AG04449 (cell line): Measurements from ENCODE around the gene PTPN14.

Experiments used
- CTCF ChIA-PET: fragments of 350-600 bp; formaldehyde crosslinking; extraction: SDS; loops from one replicate; lab custom pipeline; 2021; ENCODE audit warnings: antibody characterized with exemption; lab: Yijun Ruan, JAX
- POLR2A ChIA-PET: fragments of 400-600, 350-600 bp; formaldehyde crosslinking; extraction: SDS; loops from one replicate; lab custom pipeline; 2020; ENCODE audit warnings: antibody characterized with exemption, inconsistent platforms; lab: Yijun Ruan, JAX
- DNase-seq: peaks from one replicate; pipeline ENCODE4 v3.0.0-alpha.2; 2010; ENCODE audit warnings: low read depth, low spot score
- H3K4me3 ChIP-seq: 2 replicates; pipeline ENCODE4 v1.5.1; 2011; ENCODE audit warnings: low read depth, mild to moderate bottlenecking, control low read depth, low read length
- TF ChIP-seq, protein P1 (sequence below): IDR thresholded peaks from one replicate; pipeline ENCODE4 v1.5.1; 2011; ENCODE audit warnings: mild to moderate bottlenecking, moderate library complexity, low read length, control low read depth, inconsistent platforms; ENCODE audit not compliant: insufficient read depth; ENCODE audit errors: missing control alignments

Gene PTPN14

DNA sequence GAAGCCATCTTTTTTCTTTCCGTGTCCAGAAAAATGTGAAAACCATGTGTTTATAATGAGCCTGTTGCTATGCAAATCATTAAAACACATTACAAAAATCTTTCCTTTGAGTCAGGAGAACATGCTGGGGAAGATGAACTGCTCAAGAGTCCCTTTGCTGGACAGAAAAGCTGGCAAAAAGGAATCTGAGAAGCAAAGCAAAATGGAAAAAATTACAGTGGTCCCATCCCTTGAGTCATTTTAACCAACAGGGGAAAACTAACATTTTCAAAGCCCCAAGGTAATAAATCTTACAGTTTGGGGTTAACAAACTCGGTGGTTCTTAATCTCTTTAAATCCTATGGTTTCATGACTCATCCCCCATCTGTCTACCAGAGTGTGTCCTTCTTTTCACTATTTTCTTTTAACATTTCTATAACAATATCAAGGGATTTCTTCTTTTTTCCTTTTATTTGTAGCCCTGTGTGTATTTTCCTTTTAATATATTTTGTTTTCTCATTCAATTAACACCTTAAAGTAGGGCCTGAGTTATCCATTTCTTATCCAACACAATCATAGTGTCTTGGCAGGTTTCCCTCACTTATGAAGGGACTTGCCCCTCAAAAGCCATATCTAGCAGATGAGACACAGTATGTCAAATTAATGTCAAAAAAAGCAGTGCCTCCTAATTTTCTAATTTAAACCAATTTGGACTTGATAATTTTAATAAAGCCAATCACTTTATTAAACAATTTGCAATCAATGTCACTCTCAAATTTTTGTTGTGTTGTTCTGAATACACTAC, 105.4 kb downstream of the PTPN14 start:
- TF ChIP-seq, protein P1, sequence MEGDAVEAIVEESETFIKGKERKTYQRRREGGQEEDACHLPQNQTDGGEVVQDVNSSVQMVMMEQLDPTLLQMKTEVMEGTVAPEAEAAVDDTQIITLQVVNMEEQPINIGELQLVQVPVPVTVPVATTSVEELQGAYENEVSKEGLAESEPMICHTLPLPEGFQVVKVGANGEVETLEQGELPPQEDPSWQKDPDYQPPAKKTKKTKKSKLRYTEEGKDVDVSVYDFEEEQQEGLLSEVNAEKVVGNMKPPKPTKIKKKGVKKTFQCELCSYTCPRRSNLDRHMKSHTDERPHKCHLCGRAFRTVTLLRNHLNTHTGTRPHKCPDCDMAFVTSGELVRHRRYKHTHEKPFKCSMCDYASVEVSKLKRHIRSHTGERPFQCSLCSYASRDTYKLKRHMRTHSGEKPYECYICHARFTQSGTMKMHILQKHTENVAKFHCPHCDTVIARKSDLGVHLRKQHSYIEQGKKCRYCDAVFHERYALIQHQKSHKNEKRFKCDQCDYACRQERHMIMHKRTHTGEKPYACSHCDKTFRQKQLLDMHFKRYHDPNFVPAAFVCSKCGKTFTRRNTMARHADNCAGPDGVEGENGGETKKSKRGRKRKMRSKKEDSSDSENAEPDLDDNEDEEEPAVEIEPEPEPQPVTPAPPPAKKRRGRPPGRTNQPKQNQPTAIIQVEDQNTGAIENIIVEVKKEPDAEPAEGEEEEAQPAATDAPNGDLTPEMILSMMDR = no peak
- CTCF ChIA-PET = interaction anchor here (1.7 to 2.6 kb wide), 2 partner anchors 114 to 139 kb away, joined by 11 read pairs; no protein-coding TSS in a partner anchor

DNA sequence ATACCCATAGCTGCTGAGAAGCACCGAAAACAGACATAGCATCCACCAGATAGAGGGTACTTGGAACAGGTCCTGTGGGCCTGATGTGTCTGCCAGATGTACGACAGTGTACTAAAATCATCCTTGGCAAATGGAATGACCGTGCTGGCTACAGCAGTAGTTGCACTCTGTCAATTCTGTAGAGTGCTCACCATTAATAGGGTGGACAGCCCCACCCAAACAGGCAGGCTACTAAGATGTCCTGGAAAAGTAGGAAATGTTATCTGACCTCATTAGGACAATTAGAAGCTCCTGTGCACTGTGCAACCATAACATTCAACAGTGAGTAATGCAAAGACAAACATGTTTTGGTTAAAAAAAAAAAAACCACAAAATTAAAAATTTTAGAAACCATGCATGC, 106.2 kb downstream of the PTPN14 start:
- TF ChIP-seq, protein P1 = no peak
- no peak overlapping the region for H3K4me3 ChIP-seq
- CTCF ChIA-PET = interaction anchor here (1.1 to 2.6 kb wide), 3 partner anchors 113 to 142 kb away, joined by 4 to 11 read pairs (median 11); no protein-coding TSS in a partner anchor
- POLR2A ChIA-PET = interaction anchor here (0.5 to 1.0 kb wide), 2 partner anchors 28 to 1157 kb away, joined by 3 to 4 read pairs; no protein-coding TSS in a partner anchor
- no peak for DNase-seq

More for the DNA sequence above, 105.4 kb downstream of the PTPN14 start:
- no peak overlapping the region for H3K4me3 ChIP-seq
- peak; percentile 89 for DNase-seq
- POLR2A ChIA-PET = interaction anchor here (1.0 kb wide), 1 partner anchor 27 kb away, joined by 4 read pairs; no protein-coding TSS in a partner anchor

DNA sequence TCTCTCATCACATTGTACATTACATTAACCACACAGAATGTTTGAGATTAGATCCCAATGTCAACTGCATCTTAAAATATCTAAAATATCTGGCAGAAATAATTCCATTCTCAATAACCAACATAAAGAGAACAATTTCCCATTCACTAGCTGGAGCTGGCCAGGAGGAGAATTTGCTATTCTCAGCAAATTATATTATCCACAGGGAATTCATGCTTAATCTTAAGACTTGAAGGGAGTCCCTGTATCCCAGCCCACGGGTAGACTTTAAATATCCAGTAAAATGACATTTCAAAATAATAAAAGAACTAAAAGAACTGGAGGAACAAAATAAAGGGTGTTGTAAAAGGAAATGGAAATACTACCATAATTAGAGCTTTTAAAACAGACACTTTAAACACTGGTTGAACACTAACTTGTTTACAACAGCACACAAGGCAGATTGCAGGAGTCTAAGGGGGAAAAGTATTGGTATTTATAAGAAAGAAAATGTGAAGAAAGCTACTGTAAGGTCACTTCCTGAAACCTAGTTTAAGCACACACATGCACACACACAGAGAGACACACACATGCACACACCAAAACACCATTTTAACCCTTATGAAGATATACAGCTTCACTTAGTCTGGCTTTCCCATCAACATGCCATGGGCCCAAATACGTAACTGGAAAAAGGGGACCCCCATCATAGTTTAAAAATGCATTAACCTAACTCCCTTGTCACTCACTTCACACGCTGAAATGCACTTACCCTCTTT, 107.0 kb downstream of the PTPN14 start:
- H3K4me3 ChIP-seq = no peak overlapping the region
- ChIA-PET CTCF (interaction anchor here (1.0 to 2.6 kb wide), 4 partner anchors 102 to 143 kb away, joined by 3 to 11 read pairs (median 8); no protein-coding TSS in a partner anchor), POLR2A (interaction anchor here (0.5 kb wide), 1 partner anchor 1158 kb away, joined by 3 read pairs; no protein-coding TSS in a partner anchor)
- TF ChIP-seq, protein P1 = no peak
- DNase-seq = no peak

DNA sequence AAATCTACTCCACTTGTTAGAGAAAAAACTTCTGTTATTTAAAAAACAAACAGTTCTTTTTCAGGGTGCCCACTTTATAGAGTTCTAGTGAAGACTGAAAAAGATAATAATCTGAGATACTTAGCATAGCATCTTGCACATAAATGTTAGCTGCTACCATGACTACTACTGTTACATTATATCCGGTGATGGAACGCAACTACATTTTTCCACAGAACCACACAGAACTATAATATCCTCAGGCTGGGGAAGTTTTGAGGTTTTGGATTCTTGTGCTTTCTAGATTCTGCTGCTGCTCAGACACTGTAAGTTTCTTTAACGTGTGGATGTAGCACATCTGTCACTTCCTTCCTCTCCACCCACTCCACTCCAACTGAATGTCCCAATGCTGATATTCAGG, 110.3 kb downstream of the PTPN14 start:
- POLR2A ChIA-PET = no interaction called here

DNA sequence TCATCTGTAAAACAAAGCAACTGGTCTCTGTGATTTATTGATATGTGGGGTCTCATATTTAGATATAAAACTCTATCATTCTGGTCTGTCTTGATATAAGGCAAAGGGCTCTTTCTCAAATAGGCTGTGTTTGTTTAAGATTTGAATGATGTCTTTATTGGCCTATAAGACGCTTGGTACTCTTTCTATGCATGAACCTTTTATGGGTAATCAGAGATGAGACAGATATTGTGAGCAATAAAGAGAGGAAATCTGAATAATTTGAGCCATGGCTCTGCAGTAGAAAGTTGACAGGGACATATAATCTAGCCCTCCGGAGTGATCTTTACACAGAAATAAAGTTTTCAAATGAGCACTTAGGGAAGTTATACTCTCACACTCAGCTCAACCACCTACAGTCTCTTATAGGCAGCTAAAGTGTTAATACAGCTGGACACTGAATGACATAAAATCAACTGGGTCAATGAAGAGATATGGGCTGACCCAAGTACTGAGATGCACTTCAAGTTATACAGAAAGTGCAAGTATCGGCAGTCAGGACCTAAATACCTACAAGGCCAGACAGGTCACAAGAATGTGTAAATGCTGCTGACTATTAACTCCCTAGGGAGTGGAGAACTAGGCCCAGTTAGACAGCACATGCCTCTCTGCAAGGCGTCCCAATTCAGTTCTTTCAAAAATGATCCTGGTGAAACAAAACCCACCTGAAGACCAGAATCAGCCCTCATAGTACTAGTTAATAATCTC, 111.0 kb downstream of the PTPN14 start:
- H3K4me3 ChIP-seq = no peak overlapping the region
- POLR2A ChIA-PET = no interaction called here
- TF ChIP-seq, protein P1 = no peak
- no peak for DNase-seq
- CTCF ChIA-PET = interaction anchor here (2.5 kb wide), 1 partner anchor 10 kb away, joined by 8 read pairs; no protein-coding TSS in a partner anchor

More for the DNA sequence above, 110.3 kb downstream of the PTPN14 start:
- H3K4me3 ChIP-seq = no peak overlapping the region
- TF ChIP-seq, protein P1 = no peak
- CTCF ChIA-PET = no interaction called here
- DNase-seq = peak; percentile 86
